ENCODE measurements around the gene ADARB2. TPM values are rescaled to one million over a fixed set of nuclear protein-coding genes. Genes with fewer than 3 reads are reported as not detected.
"Not testable (repeated sequence)": the region's sequence is repeated elsewhere in the genome, so short reads cannot be mapped to it uniquely, and the experiment has no call there.

Gene ADARB2
- total and polyA plus RNA-seq, 7 donors, result 0.05 to 0.39 (median 0.15) TPM; not detected in 2

- intact Hi-C loops (cut with DNase I), result no loop called here
Observed at GRCh38 chr10:1162481-1163203, 574.7 kb downstream of the ADARB2 start.

GRCh38 chr10:1161315-1161673, 576.0 kb downstream of the ADARB2 start:
- 55 to 73% (median 57%) methylated on average over 4 to 5 of the region's 5 CpGs for WGBS, 3 donors
- H3K27ac ChIP-seq; H3K27me3 ChIP-seq (ENCODE audit: insufficient read depth in 3 of 3, low read length in 2 of 3); H3K36me3 ChIP-seq (ENCODE audit: insufficient read depth in 1 of 2, low read depth in 1 of 2); ATAC-seq; intact Hi-C loops (cut with DNase I); H3K4me3 ChIP-seq; H3K4me1 ChIP-seq; DNase-seq; H3K9me3 ChIP-seq: not testable (repeated sequence)

More at GRCh38 chr10:1162481-1163203, 574.7 kb downstream of the ADARB2 start:
- DNase-seq (no peak), ATAC-seq (no peak)
- Histone ChIP-seq H3K36me3 (ENCODE audit: insufficient read depth in 1 of 2, low read depth in 1 of 2) (no peaks in the 10 kb centered on the region), H3K4me3 (no peak overlapping the region), H3K9me3 (no peaks in the 10 kb centered on the region), H3K27ac (no peak overlapping the region), H3K27me3 (ENCODE audit: insufficient read depth in 3 of 3, low read length in 2 of 3) (peaks cover 0 to 2% (median 0%) of the 10 kb centered on the region in 3 donors), H3K4me1 (no peaks in the 10 kb centered on the region)
- 66 to 75% (median 74%) methylated on average over 13 of the region's 13 CpGs for WGBS, 3 donors
- TF ChIP-seq CTCF (IDR thresholded peaks at IDR 0.05), result no peak

GRCh38 chr10:1160561-1161314, 576.6 kb downstream of the ADARB2 start:
- Histone ChIP-seq H3K4me1 (no peaks in the 10 kb centered on the region), H3K36me3 (ENCODE audit: insufficient read depth in 1 of 2, low read depth in 1 of 2) (no peaks in the 10 kb centered on the region), H3K27me3 (ENCODE audit: insufficient read depth in 3 of 3, low read length in 2 of 3) (peaks cover 0 to 2% (median 0%) of the 10 kb centered on the region in 3 donors), H3K9me3 (no peaks in the 10 kb centered on the region), H3K4me3 (no peak overlapping the region), H3K27ac (no peak overlapping the region)
- WGBS, 3 donors, result 77 to 85% (median 79%) methylated on average over 25 of the region's 25 CpGs
- DNase-seq (no peak), ATAC-seq (no peak)
- intact Hi-C loops (cut with DNase I), result no loop called here
- no peak for TF ChIP-seq CTCF (IDR thresholded peaks at IDR 0.05)

GRCh38 chr10:1159131-1160061, 577.9 kb downstream of the ADARB2 start:
- no peaks in the 10 kb centered on the region for H3K4me1 ChIP-seq
- DNase-seq, result no peak
- H3K4me3 ChIP-seq, result no peak overlapping the region
- H3K27ac ChIP-seq, result no peak overlapping the region
- H3K27me3 ChIP-seq (ENCODE audit: insufficient read depth in 3 of 3, low read length in 2 of 3), result peaks cover 0 to 2% (median 0%) of the 10 kb centered on the region in 3 donors
- intact Hi-C loops (cut with DNase I), result no loop called here
- no peak for TF ChIP-seq CTCF (IDR thresholded peaks at IDR 0.05)
- H3K36me3 ChIP-seq (ENCODE audit: insufficient read depth in 1 of 2, low read depth in 1 of 2), result no peaks in the 10 kb centered on the region
- WGBS, 3 donors, result 82 to 89% (median 89%) methylated on average over 59 of the region's 59 CpGs
- ATAC-seq, result no peak
- no peaks in the 10 kb centered on the region for H3K9me3 ChIP-seq

GRCh38 chr10:1158536-1158935, 578.8 kb downstream of the ADARB2 start:
- H3K27me3 ChIP-seq (ENCODE audit: insufficient read depth in 3 of 3, low read length in 2 of 3); H3K4me3 ChIP-seq; H3K9me3 ChIP-seq; DNase-seq; H3K36me3 ChIP-seq (ENCODE audit: insufficient read depth in 1 of 2, low read depth in 1 of 2); H3K27ac ChIP-seq; intact Hi-C loops (cut with DNase I); ATAC-seq; H3K4me1 ChIP-seq: not testable (repeated sequence)
- WGBS, 3 donors, result 92 to 96% (median 92%) methylated on average over 10 of the region's 10 CpGs
